WTC11 (cell line): ENCODE results near the gene TMEM198. TPM values are rescaled to one million over a fixed set of nuclear protein-coding genes. Genes with fewer than 3 reads are reported as not detected.

ENCODE experiments used
- ATAC-seq: fragments of 200-7000 bp; cut with Tn5 transposase; 2 replicates; pipeline ENCODE4 v1.10.0; 2021; ENCODE audit warnings: mild to moderate bottlenecking, moderate library complexity
- CTCF ChIA-PET: fragments of 300-600 bp; sonication (Branson Sonifier 250); formaldehyde crosslinking; loops from one replicate; lab custom pipeline; 2021; ENCODE audit warnings: antibody characterized with exemption; lab: Charles Lee
- POLR2A ChIA-PET: fragments of 350-600 bp; sonication (Branson Sonifier 250); formaldehyde crosslinking; loops from one replicate; lab custom pipeline; 2021; ENCODE audit warnings: antibody characterized with exemption; lab: Charles Lee
- DNase-seq: peaks from one replicate; pipeline ENCODE4 v3.0.0; 2021; ENCODE audit warnings: low spot score
- H3K27ac Mint-ChIP-seq: 2 replicates; pipeline ENCODE4 v1.8.0; 2021; ENCODE audit warnings: mixed read lengths
- H3K27me3 Mint-ChIP-seq: 2 replicates; pipeline ENCODE4 v1.8.0; 2021; ENCODE audit warnings: low read depth, mild to moderate bottlenecking, moderate library complexity, mixed read lengths
- H3K36me3 Mint-ChIP-seq: 2 replicates; pipeline ENCODE4 v1.8.0; 2021; ENCODE audit warnings: mixed read lengths
- H3K4me1 Mint-ChIP-seq: 2 replicates; pipeline ENCODE4 v1.8.0; 2022; ENCODE audit warnings: mixed read lengths
- H3K4me3 Mint-ChIP-seq: 2 replicates; pipeline ENCODE4 v1.8.0; 2021; ENCODE audit warnings: mild to moderate bottlenecking, moderate library complexity, mixed read lengths
- H3K9me3 Mint-ChIP-seq: 2 replicates; pipeline ENCODE4 v1.8.0; 2021; ENCODE audit warnings: mixed read lengths
- ARID4B ChIP-seq: sonication (generic); formaldehyde crosslinking; IDR thresholded peaks from 2 replicates; pipeline ENCODE4 v1.8.0; 2023; ENCODE audit warnings: missing genetic modification reagents, mild to moderate bottlenecking, borderline replicate concordance
- ATF1 ChIP-seq: sonication (generic); formaldehyde crosslinking; IDR thresholded peaks from 2 replicates; pipeline ENCODE4 v1.8.1; 2023; ENCODE audit warnings: mild to moderate bottlenecking, moderate library complexity, missing genetic modification reagents
- CREM ChIP-seq: sonication (generic); formaldehyde crosslinking; IDR thresholded peaks from 2 replicates; pipeline ENCODE4 v1.8.1; 2022; ENCODE audit warnings: mild to moderate bottlenecking, missing genetic modification reagents, moderate library complexity
- ELF4 ChIP-seq: sonication (generic); formaldehyde crosslinking; IDR thresholded peaks from 2 replicates; pipeline ENCODE4 v1.8.1; 2022; ENCODE audit warnings: low read depth, mild to moderate bottlenecking, moderate library complexity, missing genetic modification reagents
- FOXJ3 ChIP-seq: sonication (generic); formaldehyde crosslinking; IDR thresholded peaks from 2 replicates; pipeline ENCODE4 v1.9.0; 2021; ENCODE audit warnings: missing genetic modification reagents, mild to moderate bottlenecking, borderline replicate concordance
- IRF2 ChIP-seq: sonication (generic); formaldehyde crosslinking; IDR thresholded peaks from 2 replicates; pipeline ENCODE4 v1.8.0; 2022; ENCODE audit warnings: low read depth, missing genetic modification reagents, borderline replicate concordance
- RORB ChIP-seq: fragments of 250-450 bp; sonication (Bioruptor Pico); IDR thresholded peaks from 2 replicates; pipeline ENCODE4 v1.9.0; 2021; ENCODE audit warnings: mild to moderate bottlenecking
- SOX15 ChIP-seq: fragments of 250-450 bp; sonication (Bioruptor Pico); IDR thresholded peaks from 2 replicates; pipeline ENCODE4 v1.9.0; 2021; ENCODE audit warnings: mild to moderate bottlenecking
- SP1 ChIP-seq: sonication (generic); formaldehyde crosslinking; conservative IDR thresholded peaks from 2 replicates; pipeline ENCODE4 v1.8.1; 2022; ENCODE audit warnings: missing genetic modification reagents
- TEAD1 ChIP-seq: sonication (generic); formaldehyde crosslinking; IDR thresholded peaks from 2 replicates; pipeline ENCODE4 v1.8.0; 2022; ENCODE audit warnings: mild to moderate bottlenecking, missing genetic modification reagents
- ZNF423 ChIP-seq: fragments of 250-450 bp; sonication (Bioruptor Pico); IDR thresholded peaks from 2 replicates; pipeline ENCODE4 v2.1.2; 2022; ENCODE audit warnings: mild to moderate bottlenecking, moderate library complexity
- ZNF512 ChIP-seq: sonication (generic); formaldehyde crosslinking; IDR thresholded peaks from 2 replicates; pipeline ENCODE4 v1.8.1; 2022; ENCODE audit warnings: missing genetic modification reagents, borderline replicate concordance
- ZNF671 ChIP-seq: fragments of 250-450 bp; sonication (Bioruptor Pico); IDR thresholded peaks from 2 replicates; pipeline ENCODE4 v1.8.0; 2021; ENCODE audit warnings: mild to moderate bottlenecking
- total RNA-seq: library from RNA; stranded (reverse); gene quantifications from 3 replicates; pipeline ENCODE4 v1.2.3, GENCODE V29; 2021
- TF ChIP-seq, protein P1 (sequence below): sonication (generic); formaldehyde crosslinking; conservative IDR thresholded peaks from 2 replicates; pipeline ENCODE4 v1.8.1; 2023; ENCODE audit warnings: mild to moderate bottlenecking, low read depth, missing genetic modification reagents, moderate library complexity
- TF ChIP-seq, protein P2 (sequence below): sonication (generic); formaldehyde crosslinking; IDR thresholded peaks from 2 replicates; pipeline ENCODE4 v1.8.1; 2022; ENCODE audit warnings: low read depth, missing genetic modification reagents, borderline replicate concordance
- TF ChIP-seq, protein P3 (sequence below): fragments of 250-450 bp; sonication (Bioruptor Pico); IDR thresholded peaks from 2 replicates; pipeline ENCODE4 v1.9.0; 2021; ENCODE audit warnings: mild to moderate bottlenecking

Gene TMEM198
- total RNA-seq, 1 experiment from 2014 or later, result 7.1 TPM

DNA sequence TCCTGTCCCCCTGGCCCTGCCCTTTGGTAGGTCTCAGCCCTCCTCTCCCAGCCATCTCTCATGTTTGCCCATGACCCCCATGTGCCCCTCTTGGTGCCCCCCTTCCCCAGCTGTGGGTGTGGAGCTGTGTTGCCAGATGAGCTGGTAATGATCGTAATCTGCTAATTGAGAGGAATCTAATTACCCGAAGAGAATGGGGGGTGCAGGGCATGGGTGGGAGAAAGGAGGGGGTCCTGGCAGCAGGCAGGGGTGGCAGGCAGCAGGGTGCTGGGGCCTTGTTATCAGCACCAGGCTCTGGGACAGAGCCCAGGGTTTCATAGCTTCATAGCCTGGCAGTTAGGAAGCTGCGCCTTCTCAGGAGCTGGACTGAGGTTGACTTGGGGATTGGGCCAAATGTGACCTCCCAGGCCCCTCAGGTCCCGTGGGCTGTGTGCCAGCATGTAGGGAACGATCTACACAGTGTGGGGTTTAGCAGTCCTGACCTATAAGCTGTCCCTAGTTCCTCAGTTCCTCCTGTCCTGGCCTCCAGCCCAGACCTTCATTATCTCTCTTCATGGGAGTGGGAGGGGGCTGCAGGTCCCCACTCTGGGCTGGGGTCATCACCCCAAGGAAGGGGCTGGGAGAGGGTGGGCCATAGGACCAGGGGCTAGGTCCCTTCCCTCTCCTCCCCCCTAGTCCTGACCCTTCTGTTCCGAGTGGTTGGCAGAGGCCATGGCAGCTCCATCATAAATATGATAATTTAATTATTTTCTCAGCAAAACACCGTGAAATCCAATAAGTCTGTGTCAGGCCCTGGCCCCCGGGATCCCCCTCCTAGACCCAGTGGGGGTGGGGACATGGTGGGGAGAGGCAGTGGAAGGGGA is 36.0 kb upstream of the TMEM198 start:
- ATAC-seq (no peak), DNase-seq (no peak)
- Mint-ChIP-seq H3K9me3 (no peaks in the 10 kb centered on the region), H3K4me1 (peaks cover 60% of the 10 kb centered on the region), H3K36me3 (peaks cover 14% of the 10 kb centered on the region), H3K27me3 (peaks cover 22% of the 10 kb centered on the region), H3K27ac (peak overlapping the region; percentile 89), H3K4me3 (peak overlapping the region; percentile 22; the same call in 1 of the 2 replicates)
- TF ChIP-seq, protein P1, sequence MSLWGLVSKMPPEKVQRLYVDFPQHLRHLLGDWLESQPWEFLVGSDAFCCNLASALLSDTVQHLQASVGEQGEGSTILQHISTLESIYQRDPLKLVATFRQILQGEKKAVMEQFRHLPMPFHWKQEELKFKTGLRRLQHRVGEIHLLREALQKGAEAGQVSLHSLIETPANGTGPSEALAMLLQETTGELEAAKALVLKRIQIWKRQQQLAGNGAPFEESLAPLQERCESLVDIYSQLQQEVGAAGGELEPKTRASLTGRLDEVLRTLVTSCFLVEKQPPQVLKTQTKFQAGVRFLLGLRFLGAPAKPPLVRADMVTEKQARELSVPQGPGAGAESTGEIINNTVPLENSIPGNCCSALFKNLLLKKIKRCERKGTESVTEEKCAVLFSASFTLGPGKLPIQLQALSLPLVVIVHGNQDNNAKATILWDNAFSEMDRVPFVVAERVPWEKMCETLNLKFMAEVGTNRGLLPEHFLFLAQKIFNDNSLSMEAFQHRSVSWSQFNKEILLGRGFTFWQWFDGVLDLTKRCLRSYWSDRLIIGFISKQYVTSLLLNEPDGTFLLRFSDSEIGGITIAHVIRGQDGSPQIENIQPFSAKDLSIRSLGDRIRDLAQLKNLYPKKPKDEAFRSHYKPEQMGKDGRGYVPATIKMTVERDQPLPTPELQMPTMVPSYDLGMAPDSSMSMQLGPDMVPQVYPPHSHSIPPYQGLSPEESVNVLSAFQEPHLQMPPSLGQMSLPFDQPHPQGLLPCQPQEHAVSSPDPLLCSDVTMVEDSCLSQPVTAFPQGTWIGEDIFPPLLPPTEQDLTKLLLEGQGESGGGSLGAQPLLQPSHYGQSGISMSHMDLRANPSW, result 0 out of 2 replicates have a peak, but pooled peaks have one; percentile 2
- no peak for TF ChIP-seq SP1 (CRISPR knock-in tag)
- TF ChIP-seq ZNF671, result no peak
- TF ChIP-seq IRF2 (CRISPR knock-in tag), result no peak
- no peak for TF ChIP-seq ELF4 (CRISPR knock-in tag)
- no peak for TF ChIP-seq ZNF423 (CRISPR knock-in tag)
- TF ChIP-seq, protein P2, sequence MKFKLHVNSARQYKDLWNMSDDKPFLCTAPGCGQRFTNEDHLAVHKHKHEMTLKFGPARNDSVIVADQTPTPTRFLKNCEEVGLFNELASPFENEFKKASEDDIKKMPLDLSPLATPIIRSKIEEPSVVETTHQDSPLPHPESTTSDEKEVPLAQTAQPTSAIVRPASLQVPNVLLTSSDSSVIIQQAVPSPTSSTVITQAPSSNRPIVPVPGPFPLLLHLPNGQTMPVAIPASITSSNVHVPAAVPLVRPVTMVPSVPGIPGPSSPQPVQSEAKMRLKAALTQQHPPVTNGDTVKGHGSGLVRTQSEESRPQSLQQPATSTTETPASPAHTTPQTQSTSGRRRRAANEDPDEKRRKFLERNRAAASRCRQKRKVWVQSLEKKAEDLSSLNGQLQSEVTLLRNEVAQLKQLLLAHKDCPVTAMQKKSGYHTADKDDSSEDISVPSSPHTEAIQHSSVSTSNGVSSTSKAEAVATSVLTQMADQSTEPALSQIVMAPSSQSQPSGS, result no peak
- TF ChIP-seq ATF1 (CRISPR knock-in tag), result no peak
- TF ChIP-seq FOXJ3, result no peak
- TF ChIP-seq TEAD1 (CRISPR knock-in tag), result no peak
- 0 out of 2 replicates have a peak, but pooled peaks have one; percentile 26 for TF ChIP-seq ARID4B
- no peak for TF ChIP-seq CREM
- ChIA-PET CTCF (interaction anchor here (0.6 to 41.3 kb wide), 12 partner anchors 12 to 230 kb away, joined by 3 to 2316 read pairs (median 10); partner anchors contain the start of genes DES, GMPPA and SPEG), POLR2A (interaction anchor here (1.0 to 2.5 kb wide), 5 partner anchors 10 to 230 kb away, joined by 3 to 19 read pairs (median 4); partner anchors contain the start of genes CHPF, GMPPA and TMEM198)

- CTCF ChIA-PET, result interaction anchor here (0.7 to 41.3 kb wide), 8 partner anchors 11 to 105 kb away, joined by 3 to 2316 read pairs (median 32); partner anchors contain the start of genes DES and GMPPA
- Mint-ChIP-seq H3K36me3 (peaks cover 13% of the 10 kb centered on the region), H3K9me3 (no peaks in the 10 kb centered on the region), H3K4me3 (no peak overlapping the region), H3K4me1 (peaks cover 65% of the 10 kb centered on the region), H3K27ac (no peak overlapping the region), H3K27me3 (peaks cover 27% of the 10 kb centered on the region)
- POLR2A ChIA-PET, result interaction anchor here (0.9 to 2.5 kb wide), 2 partner anchors 11 to 12 kb away, joined by 3 to 19 read pairs; partner anchors contain the start of gene GMPPA
- no peak for DNase-seq
- no peak for ATAC-seq
- TF ChIP-seq SOX15 (CRISPR knock-in tag) (no peak), ZNF671 (no peak), RORB (CRISPR knock-in tag) (no peak), ZNF512 (CRISPR knock-in tag) (no peak)
- TF ChIP-seq, protein P3, sequence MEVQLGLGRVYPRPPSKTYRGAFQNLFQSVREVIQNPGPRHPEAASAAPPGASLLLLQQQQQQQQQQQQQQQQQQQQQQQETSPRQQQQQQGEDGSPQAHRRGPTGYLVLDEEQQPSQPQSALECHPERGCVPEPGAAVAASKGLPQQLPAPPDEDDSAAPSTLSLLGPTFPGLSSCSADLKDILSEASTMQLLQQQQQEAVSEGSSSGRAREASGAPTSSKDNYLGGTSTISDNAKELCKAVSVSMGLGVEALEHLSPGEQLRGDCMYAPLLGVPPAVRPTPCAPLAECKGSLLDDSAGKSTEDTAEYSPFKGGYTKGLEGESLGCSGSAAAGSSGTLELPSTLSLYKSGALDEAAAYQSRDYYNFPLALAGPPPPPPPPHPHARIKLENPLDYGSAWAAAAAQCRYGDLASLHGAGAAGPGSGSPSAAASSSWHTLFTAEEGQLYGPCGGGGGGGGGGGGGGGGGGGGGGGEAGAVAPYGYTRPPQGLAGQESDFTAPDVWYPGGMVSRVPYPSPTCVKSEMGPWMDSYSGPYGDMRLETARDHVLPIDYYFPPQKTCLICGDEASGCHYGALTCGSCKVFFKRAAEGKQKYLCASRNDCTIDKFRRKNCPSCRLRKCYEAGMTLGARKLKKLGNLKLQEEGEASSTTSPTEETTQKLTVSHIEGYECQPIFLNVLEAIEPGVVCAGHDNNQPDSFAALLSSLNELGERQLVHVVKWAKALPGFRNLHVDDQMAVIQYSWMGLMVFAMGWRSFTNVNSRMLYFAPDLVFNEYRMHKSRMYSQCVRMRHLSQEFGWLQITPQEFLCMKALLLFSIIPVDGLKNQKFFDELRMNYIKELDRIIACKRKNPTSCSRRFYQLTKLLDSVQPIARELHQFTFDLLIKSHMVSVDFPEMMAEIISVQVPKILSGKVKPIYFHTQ (CRISPR knock-in tag), result no peak
- TF ChIP-seq, protein P1, result no peak
Observed at GRCh38 chr2:219508444-219508734, 35.4 kb upstream of the TMEM198 start.
